Stimulated activated naive CD8-positive, alpha-beta T cell treated with anti-CD3 and anti-CD28 coated beads, Interleukin-15, Interleukin-2, amounts not matched to agents 100 U/mL and 50 U/mL, for 24 hours (primary cell): ENCODE data around the gene NFATC3.
A peak's percentile ranks its signal among the peaks of the same experiment; 100 is the strongest.

Experiments
- ATAC-seq: fragments of 150-1000 bp; cut with Tn5 transposase; one replicate; pipeline ENCODE4 v1.10.0; 2021
- DNase-seq: peaks from one replicate; pipeline ENCODE4 v3.0.0; 2021

Gene NFATC3

GRCh38 chr16:68190081-68190480, 104.9 kb downstream of the NFATC3 start:
- DNase-seq (no peak), ATAC-seq (no peak)

GRCh38 chr16:68190736-68191510, 105.8 kb downstream of the NFATC3 start:
- ATAC-seq (no peak), DNase-seq (no peak)

DNA sequence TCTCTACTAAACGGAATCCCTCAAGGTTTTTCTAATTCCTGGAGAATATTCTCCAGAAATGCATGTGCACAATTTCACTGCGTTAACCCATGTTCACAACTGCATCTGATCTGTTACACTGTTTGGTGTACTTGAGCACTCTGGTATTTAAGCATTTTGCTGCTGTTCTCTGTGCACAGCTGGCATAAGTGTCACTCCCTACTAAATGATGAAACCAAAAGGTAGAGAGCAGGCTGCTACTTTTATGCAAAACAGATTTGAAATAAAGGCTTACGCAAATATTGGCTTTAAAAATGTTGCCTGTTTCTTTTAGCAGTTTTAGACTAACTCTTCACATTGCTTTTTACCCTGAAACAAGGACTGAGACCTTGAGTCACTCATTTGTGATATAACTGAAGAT, 109.1 kb downstream of the NFATC3 start:
- DNase-seq = no peak
- ATAC-seq = no peak

GRCh38 chr16:68197250-68197649, 112.1 kb downstream of the NFATC3 start:
- DNase-seq = no peak
- ATAC-seq = no peak

- peak; percentile 90 for ATAC-seq
- DNase-seq = no peak
Observed at GRCh38 chr16:68200088-68200783, 115.1 kb downstream of the NFATC3 start.

GRCh38 chr16:68202091-68202519, 116.9 kb downstream of the NFATC3 start:
- DNase-seq (no peak), ATAC-seq (no peak)

DNA sequence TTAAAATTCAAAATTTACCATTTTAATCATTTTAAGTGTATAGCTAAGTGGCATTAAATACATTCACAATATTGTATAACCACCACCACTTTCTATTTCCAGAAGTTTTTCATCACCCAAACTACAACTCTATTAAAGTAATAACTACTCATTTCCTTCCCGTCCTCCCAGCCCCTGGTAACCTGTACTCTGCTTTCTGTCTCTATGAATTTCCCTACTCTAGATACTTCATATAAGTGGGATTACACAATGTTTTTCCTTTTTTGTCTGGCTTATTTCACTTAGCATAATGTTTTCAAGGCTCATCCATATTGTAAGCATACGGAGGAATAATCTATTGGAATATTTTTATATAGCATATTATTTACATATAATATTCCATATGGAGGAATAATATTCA, 121.1 kb downstream of the NFATC3 start:
- no peak for ATAC-seq
- DNase-seq = no peak

DNA sequence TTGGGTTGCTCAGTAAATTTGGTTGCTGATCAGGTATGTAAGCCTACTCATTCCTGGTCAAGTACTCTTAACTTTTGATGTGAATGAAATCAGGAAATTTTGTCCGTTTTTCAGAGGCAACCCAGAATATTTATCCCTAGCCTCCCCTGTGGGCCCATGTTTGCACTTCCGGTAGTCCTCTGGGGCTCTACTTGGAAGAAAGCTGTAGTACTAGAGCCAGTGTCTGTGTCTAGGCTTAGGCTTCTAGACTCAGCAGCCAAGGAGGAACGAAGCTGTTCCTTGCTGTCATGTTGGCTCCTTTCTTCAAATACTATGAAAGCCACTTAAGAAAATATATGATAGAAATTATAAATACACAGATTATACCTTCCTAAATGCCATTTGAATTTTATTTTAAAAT, 129.6 kb downstream of the NFATC3 start:
- ATAC-seq = no peak

DNA sequence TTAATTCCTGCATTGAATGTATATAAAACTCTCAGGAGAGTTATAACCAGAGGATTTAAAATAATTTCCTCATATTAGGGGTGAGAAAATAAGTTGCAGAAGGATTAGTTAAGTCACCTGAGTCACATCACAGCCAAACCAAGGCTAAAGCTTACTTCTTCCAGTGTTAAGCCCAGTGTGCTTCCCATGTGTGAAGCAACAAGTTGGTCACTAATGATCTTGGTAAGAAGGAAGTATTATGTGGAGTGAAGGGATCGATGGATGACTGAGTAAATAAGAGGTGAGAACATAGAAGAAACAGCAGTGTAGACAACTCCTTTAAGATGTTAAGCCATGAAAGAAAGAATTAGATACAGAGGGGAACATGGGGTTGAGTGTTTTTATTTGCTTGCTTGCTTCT, 130.1 kb downstream of the NFATC3 start:
- DNase-seq = no peak
- ATAC-seq = no peak

More for the DNA sequence above, 129.6 kb downstream of the NFATC3 start:
- no peak for DNase-seq

GRCh38 chr16:68216240-68216639, 131.1 kb downstream of the NFATC3 start:
- no peak for DNase-seq
- no peak for ATAC-seq

DNA sequence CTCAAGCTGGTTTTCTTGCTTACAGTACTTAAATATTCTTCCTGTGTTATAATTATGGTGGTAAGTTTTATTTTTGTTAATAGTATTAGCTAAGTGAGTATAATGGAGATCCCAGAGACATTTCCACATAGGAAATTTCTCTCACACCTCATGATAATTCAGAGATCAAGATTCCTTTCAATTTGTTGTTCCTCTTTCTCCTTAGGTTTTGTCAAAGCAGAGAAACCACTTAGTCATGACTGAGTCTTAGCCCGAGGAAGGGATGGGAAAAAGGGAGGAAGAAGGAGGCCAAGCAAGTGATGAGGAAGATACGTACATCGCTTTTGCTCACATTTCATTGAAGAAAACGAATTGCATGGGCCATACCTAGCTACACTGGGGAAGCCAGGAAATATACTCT, 132.3 kb downstream of the NFATC3 start:
- DNase-seq (no peak), ATAC-seq (no peak)

DNA sequence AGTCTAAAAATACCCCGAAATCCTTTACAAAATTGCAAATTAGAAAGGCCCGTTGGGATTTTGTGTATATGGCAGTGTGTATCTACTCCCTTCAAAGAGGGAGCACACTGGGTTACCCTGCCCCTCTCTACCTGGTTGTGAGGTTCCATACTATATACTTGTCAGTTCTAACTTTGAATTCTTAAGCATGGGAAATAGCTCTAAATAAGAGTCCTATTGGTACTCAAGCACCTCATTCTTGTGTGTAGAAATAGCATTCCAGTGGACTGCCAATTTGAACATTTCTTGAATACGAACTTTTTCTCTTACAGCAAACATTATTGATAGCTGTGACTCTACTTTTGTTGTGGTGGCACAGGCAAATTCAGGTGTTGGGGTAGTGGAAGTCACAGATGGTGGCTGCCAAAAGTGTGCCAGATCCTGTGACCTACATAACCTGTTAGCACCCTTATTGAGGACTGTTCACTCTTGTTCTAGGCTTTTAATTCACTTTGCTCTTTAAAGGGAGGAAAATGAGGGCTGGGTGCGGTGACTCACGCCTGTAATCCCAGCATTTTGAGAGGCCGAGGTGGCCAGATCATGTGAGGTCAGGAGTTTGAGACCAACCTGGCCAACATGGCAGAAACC, 134.7 kb downstream of the NFATC3 start:
- DNase-seq (no peak), ATAC-seq (no peak)

- ATAC-seq (no peak), DNase-seq (no peak)
Observed at GRCh38 chr16:68223072-68223471, 137.9 kb downstream of the NFATC3 start.

DNA sequence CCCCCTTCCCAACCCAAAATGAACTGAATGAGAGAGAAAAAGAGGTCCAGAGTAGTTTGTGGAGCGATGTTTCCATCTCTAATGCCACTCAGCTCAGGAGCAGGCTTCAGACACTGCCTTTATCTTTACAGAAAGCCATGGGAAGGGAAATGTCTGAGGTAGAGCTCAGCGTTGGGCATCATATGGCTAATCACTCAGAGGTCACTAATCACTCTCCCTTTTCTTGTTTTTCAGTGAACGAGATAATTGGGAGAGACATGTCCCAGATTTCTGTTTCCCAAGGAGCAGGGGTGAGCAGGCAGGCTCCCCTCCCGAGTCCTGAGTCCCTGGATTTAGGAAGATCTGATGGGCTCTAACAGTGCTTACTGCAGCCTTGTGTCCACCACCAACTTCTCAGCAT, 140.9 kb downstream of the NFATC3 start:
- ATAC-seq = no peak
- no peak for DNase-seq

DNA sequence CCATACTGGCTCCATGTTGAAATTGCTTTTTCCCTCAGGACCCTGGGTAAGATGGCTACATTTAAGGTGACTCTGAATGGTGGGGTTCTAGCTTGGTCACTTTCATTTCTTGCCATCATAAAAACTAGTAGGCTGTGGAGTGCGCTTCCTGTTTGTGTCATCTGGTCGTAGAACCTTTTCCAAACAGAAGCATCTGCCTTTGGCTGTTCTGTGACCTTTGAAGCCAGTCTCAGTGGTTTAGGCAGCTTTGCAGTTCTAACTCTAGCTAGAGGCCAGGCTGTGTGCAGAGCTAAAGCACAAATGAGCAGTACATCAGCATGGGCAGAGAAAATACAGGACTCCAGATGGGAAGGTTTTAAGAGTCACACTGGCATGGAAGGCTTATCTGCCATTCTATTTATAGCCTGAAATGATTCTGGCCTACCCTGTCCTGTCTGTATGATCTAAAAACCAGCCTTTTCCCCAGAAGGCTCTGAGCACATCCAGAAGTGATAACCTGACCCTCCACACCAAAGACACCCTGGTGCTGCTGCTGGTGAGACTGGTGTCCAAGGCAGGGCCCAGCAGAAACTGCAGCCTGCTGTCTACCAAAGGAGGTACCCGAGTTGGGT, 142.1 kb downstream of the NFATC3 start:
- no peak for DNase-seq
- peak; percentile 88 for ATAC-seq

- no peak for ATAC-seq
Observed at GRCh38 chr16:68227850-68228553, 142.8 kb downstream of the NFATC3 start.

GRCh38 chr16:68228652-68229051, 143.5 kb downstream of the NFATC3 start:
- no peak for ATAC-seq
- DNase-seq = no peak

More at GRCh38 chr16:68227850-68228553, 142.8 kb downstream of the NFATC3 start:
- no peak for DNase-seq

GRCh38 chr16:68229431-68230175, 144.4 kb downstream of the NFATC3 start:
- no peak for ATAC-seq
- DNase-seq = no peak

- DNase-seq (no peak), ATAC-seq (no peak)
Observed at GRCh38 chr16:68230176-68230571, 145.0 kb downstream of the NFATC3 start.

DNA sequence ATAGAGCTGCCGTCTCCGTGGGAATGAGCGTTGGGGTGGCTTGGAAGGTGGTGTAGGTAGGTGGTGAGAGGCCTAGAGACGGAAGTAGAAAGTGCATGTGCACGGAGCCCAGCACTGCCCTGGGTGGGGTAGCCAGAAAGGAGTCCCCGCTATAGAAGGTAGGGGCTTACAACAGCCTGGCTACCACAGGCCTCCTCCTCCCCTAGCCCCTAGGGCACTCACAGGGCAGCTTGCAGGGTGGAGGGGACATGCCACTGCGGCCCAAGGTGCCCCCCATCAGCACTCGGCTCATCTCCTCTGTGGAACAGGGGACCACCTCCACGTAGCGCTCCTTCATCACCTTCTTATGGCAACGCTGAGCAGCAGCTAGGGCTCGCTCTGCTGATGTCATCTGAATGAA, 145.8 kb downstream of the NFATC3 start:
- DNase-seq = no peak
- no peak for ATAC-seq

GRCh38 chr16:68231384-68232136, 146.4 kb downstream of the NFATC3 start:
- ATAC-seq = no peak

More at GRCh38 chr16:68231384-68232136, 146.4 kb downstream of the NFATC3 start:
- no peak for DNase-seq
